GM12875 (cell line): ENCODE data around the gene CGAS.
"Not testable (repeated sequence)": the region's sequence is repeated elsewhere in the genome, so short reads cannot be mapped to it uniquely, and the experiment has no call there.

Source experiments
- H3K4me3 ChIP-seq: one replicate; pipeline ENCODE4 v1.5.1; 2011; ENCODE audit warnings: low read depth, low read length, control low read depth
- CTCF ChIP-seq: IDR thresholded peaks from 2 replicates; pipeline ENCODE4 v1.5.1; 2011; ENCODE audit warnings: low read depth, mild to moderate bottlenecking, control low read depth, inconsistent platforms, low read length, moderate library complexity, borderline replicate concordance; ENCODE audit not compliant: insufficient read depth

The CGAS gene

DNA sequence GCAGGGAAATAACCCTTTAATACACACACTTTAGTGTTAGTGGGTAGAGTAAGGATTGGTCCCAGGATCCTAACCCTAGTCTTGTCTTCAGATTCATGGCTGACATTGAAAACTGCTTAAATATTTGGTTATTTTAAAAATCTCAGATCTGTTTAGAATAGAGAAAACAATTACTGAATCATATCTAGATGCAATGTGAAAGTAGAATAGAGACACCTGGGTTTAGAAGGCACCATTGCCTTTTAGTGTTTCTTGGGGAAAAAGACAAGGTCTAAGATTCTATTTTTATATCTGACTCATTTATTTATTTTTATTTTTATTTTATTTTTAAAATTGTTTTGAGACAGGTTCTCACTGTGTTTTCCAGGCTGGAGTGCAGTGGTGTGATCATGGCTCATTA is 51.4 kb downstream of the CGAS start:
- no peak for TF ChIP-seq CTCF
- H3K4me3 ChIP-seq, result no peak overlapping the region

DNA sequence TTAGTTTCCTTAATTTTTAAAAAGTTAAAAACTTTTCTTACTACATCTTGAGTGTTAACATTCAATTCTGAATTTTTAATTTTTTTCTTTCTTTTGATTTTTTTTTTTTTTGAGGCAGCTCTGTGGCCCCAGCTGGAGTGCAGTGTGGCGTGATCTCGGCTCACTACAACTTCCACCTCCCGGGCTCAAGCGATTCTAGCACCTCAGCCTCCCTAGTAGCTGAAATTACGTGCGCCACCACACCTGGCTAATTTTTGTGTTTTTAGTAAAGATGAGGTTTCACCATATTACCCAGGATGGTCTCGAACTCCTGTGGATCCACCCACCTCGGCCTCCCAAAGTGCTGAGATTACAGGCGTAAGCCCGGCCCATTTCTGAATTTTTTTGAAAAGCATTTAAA is 56.2 kb downstream of the CGAS start:
- TF ChIP-seq CTCF, result no peak
- H3K4me3 ChIP-seq, result no peak overlapping the region

- no peak within 1 kb of the TSS for H3K4me3 ChIP-seq
- no peak for TF ChIP-seq CTCF
Observed at GRCh38 chr6:73394577-73395354, 57.3 kb downstream of the CGAS start, which contains the start of gene DDX43. TSS of gene DDX43 (plus strand) at chr6:73394828. CDS start at chr6:73394906, 78 bp downstream.

- no peak for TF ChIP-seq CTCF
- no peak overlapping the region for H3K4me3 ChIP-seq
Observed at GRCh38 chr6:73393278-73393677, 58.8 kb downstream of the CGAS start.

DNA sequence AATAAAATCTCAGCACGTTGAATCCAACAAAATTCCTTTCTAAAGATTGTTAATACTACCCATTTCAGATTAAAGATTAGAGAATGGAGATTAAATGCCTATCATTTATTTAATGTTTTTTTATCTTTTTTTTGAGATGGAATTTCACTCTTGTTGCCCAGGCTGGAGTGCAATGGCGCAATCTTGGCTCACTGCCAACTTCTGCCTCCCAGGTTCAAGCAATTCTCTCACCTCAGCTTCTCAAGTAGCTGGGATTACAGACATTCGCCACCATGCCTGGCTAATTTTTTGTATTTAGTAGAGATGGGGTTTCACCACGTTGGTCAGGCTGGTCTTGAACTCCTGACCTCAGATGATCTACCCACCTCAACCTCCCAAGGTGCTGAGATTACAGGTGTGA is 59.9 kb downstream of the CGAS start:
- not testable (repeated sequence) for H3K4me3 ChIP-seq

DNA sequence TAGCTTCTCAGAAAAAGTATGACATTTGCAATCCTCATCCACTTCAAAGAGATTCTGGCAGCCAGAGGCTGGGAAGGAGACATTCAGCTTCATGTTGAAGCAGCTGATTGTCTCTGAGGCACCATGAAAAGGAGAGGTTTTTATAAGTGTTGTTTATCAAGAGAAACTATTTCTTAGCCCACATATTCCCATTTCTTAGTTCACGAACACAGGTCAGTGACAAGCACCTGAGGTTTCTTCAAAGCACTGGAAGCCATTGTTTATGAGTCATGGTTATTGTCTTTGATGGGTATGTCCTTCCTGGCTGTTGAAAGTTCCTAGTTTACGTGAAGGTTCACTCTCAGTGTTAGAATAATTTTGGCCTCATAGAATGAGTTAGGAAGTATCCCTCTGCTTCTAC is 60.4 kb downstream of the CGAS start:
- H3K4me3 ChIP-seq, result no peak overlapping the region
- no peak for TF ChIP-seq CTCF

DNA sequence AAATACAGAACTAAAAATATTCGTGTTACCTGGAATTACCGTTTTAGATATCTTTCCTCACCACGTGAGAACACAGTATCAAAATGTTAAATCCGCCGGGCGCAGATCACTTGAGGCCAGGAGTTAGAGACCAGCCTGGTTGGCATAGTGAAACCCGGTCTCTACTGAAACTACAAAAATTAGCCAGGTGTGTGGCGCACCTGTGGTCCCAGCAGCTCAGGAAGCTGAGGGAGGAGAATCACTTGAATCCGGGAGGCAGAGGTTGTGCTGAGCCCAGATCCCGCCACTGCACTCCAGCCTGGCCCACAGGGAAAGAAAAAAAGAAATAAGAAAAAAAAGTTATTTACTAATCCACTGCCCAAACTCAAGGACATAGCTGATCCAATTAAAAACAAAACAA is 62.2 kb downstream of the CGAS start:
- H3K4me3 ChIP-seq, result no peak overlapping the region
- no peak for TF ChIP-seq CTCF
